HepG2 (cell line): ENCODE results near the gene ARMC3. TPM values are rescaled to one million over a fixed set of nuclear protein-coding genes. Genes with fewer than 3 reads are reported as not detected.

Source experiments
- ATAC-seq: fragments of 200-7000 bp; cut with Tn5 transposase; 3 replicates; pipeline ENCODE4 v1.9.1; 2020; ENCODE audit warnings: mild to moderate bottlenecking, moderate library complexity
- BruUV-seq: library from RNA; stranded (reverse); fragments of 400-500 nt; replicated peaks from 2 replicates; lab custom pipeline; 2021; lab: Mats Ljungman, UMichigan
- CTCF ChIA-PET: fragments of 300-600 bp; formaldehyde crosslinking; extraction: SDS; loops from one replicate; lab custom pipeline; 2021; ENCODE audit warnings: low total read pairs, inconsistent platforms, low intra/inter-chr PET ratio; lab: Yijun Ruan, JAX
- POLR2A ChIA-PET: fragments of 350-600 bp; sonication (Branson Sonifier 250); formaldehyde crosslinking; loops from one replicate; lab custom pipeline; 2020; ENCODE audit warnings: antibody characterized with exemption, inconsistent platforms; lab: Yijun Ruan, JAX
- DNase-seq: peaks from one replicate; pipeline ENCODE4 v3.0.0-alpha.2; 2015; ENCODE audit warnings: low spot score
- FAIRE-seq: peaks from 3 replicates; lab custom pipeline; 2011; peaks lifted over from hg19 to GRCh38; lab: Jason Lieb, UNC
- H2AFZ ChIP-seq: one replicate; pipeline ENCODE4 v1.6.1; 2011; ENCODE audit warnings: low read length, inconsistent platforms
- H3K27ac ChIP-seq: fragments of 300-600 bp; 3 replicates; pipeline ENCODE4 v1.8.0; 2011; ENCODE audit warnings: mixed run types, mild to moderate bottlenecking, mixed read lengths, low read length, inconsistent platforms; ENCODE audit not compliant: insufficient read depth; ENCODE audit errors: extremely low read length
- H3K27me3 ChIP-seq, 2 experiments: fragments of 200-600 bp in 1 of 2; 2 replicates in 1 of 2; 3 replicates in 1 of 2; pipeline versions ENCODE4 v1.6.0 to v1.8.0; 2011; ENCODE audit warnings: low read length in 2 of 2, mild to moderate bottlenecking in 2 of 2, moderate library complexity in 2 of 2, inconsistent platforms in 1 of 2; ENCODE audit not compliant: insufficient read depth in 2 of 2, control insufficient read depth in 1 of 2
- H3K36me3 ChIP-seq, 2 experiments: fragments of 200-600 bp in 1 of 2; replicated peaks in 1 of 2; 2 replicates in 1 of 2; 3 replicates in 1 of 2; pipeline versions ENCODE4 v1.5.1 to v1.8.0; 2011; ENCODE audit warnings: low read length in 2 of 2, inconsistent platforms in 1 of 2; ENCODE audit not compliant: insufficient read depth in 2 of 2, control insufficient read depth in 1 of 2
- H3K4me1 ChIP-seq: 2 replicates; pipeline ENCODE4 v1.5.1; 2012; ENCODE audit warnings: low read length, inconsistent platforms; ENCODE audit not compliant: insufficient read depth
- H3K4me2 ChIP-seq: 2 replicates; pipeline ENCODE4 v1.6.0; 2011; ENCODE audit warnings: low read depth, low read length, inconsistent platforms
- H3K4me3 ChIP-seq, 3 experiments: fragments of 200-600 bp in 1 of 3; sonication (generic), shearing (Covaris generic) in 1 of 3; replicated peaks in 1 of 3; 2 replicates each; pipeline ENCODE4 v1.5.1; 2011 to 2016; ENCODE audit warnings: low read length in 3 of 3, inconsistent platforms in 2 of 3, low read depth in 2 of 3, mild to moderate bottlenecking in 2 of 3, control low read depth in 1 of 3, mixed read lengths in 1 of 3; ENCODE audit not compliant: insufficient read depth in 1 of 3
- H3K79me2 ChIP-seq: one replicate; pipeline ENCODE4 v1.6.1; 2011; ENCODE audit warnings: low read length, inconsistent platforms; ENCODE audit not compliant: insufficient read depth
- H3K9ac ChIP-seq: 2 replicates; pipeline ENCODE4 v1.6.0; 2011; ENCODE audit warnings: mild to moderate bottlenecking, low read depth, low read length, inconsistent platforms; ENCODE audit not compliant: insufficient read depth
- H3K9me3 ChIP-seq: 2 replicates; pipeline ENCODE4 v1.5.1; 2012; ENCODE audit warnings: mild to moderate bottlenecking, low read length
- H4K20me1 ChIP-seq: 2 replicates; pipeline ENCODE4 v1.6.0; 2011; ENCODE audit warnings: inconsistent platforms, mild to moderate bottlenecking, low read length, moderate library complexity; ENCODE audit not compliant: insufficient read depth
- AGO2 ChIP-seq: fragments of 200-400 bp; formaldehyde crosslinking; optimal IDR thresholded peaks from 2 replicates; pipeline ENCODE3; 2017; ENCODE audit warnings: mild to moderate bottlenecking, low read depth, low read length, moderate library complexity
- JUN ChIP-seq: sonication (generic); formaldehyde crosslinking; IDR thresholded peaks from 2 replicates; pipeline ENCODE4 v1.4.0; 2020; ENCODE audit warnings: mild to moderate bottlenecking, missing genetic modification reagents
- MNT ChIP-seq: fragments of 450-650 bp; IDR thresholded peaks from 2 replicates; pipeline ENCODE4 v1.6.1; 2016
- NCOA1 ChIP-seq: sonication (generic); formaldehyde crosslinking; IDR thresholded peaks from 2 replicates; pipeline ENCODE4 v1.9.0; 2021; ENCODE audit warnings: missing genetic modification reagents
- PHF21A ChIP-seq: sonication (generic); formaldehyde crosslinking; IDR thresholded peaks from 2 replicates; pipeline ENCODE4 v1.5.0; 2020; ENCODE audit warnings: mild to moderate bottlenecking, missing genetic modification reagents
- RBAK ChIP-seq: sonication (generic); formaldehyde crosslinking; IDR thresholded peaks from 2 replicates; pipeline ENCODE4 v1.5.1; 2020; ENCODE audit warnings: mild to moderate bottlenecking, missing genetic modification reagents
- SP1 ChIP-seq, 2 experiments: fragments of 450-650 bp in 1 of 2; sonication (generic) in 1 of 2; formaldehyde crosslinking in 1 of 2; IDR thresholded peaks; 2 replicates each; pipeline versions ENCODE4 v1.4.0 to v1.6.1; 2016 to 2020; ENCODE audit warnings: missing genetic modification reagents in 1 of 2
- SRSF9 ChIP-seq: fragments of 200-400 bp; formaldehyde crosslinking; IDR thresholded peaks from 2 replicates; pipeline ENCODE4 v1.6.1; 2018; ENCODE audit warnings: borderline replicate concordance, mild to moderate bottlenecking, low read depth, low read length; ENCODE audit not compliant: insufficient read depth, poor library complexity, severe bottlenecking
- TBP ChIP-seq: sonication (generic); formaldehyde crosslinking; IDR thresholded peaks from 2 replicates; pipeline ENCODE4 v1.5.0; 2020; ENCODE audit warnings: missing genetic modification reagents
- TOE1 ChIP-seq: sonication (generic); formaldehyde crosslinking; IDR thresholded peaks from 2 replicates; pipeline ENCODE4 v1.4.0; 2020; ENCODE audit warnings: mild to moderate bottlenecking, missing genetic modification reagents
- ZBTB44 ChIP-seq: sonication (generic); formaldehyde crosslinking; IDR thresholded peaks from 2 replicates; pipeline ENCODE4 v1.4.0; 2020; ENCODE audit warnings: missing genetic modification reagents
- ZNF264 ChIP-seq: sonication (generic); formaldehyde crosslinking; IDR thresholded peaks from 2 replicates; pipeline ENCODE4 v1.4.0; 2020; ENCODE audit warnings: missing genetic modification reagents
- ZNF746 ChIP-seq: sonication (generic); formaldehyde crosslinking; IDR thresholded peaks from 2 replicates; pipeline ENCODE4 v1.8.0; 2022; ENCODE audit warnings: mild to moderate bottlenecking, missing genetic modification reagents
- WGBS: methylation state at CpG from one replicate; pipeline ENCODE4 v1.1.6; 2017; ENCODE audit warnings: low lambda C conversion rate; 5-methylcytosine and 5-hydroxymethylcytosine counted together
- in situ Hi-C: cut with HindIII; loops from 2 replicates; pipeline ENCODE4 v1.10.0; 2017; ENCODE audit warnings: low pct_unique_long_range_greater_than_20kb; ENCODE audit not compliant: extremely low pct_ligation_motif_present
- intact Hi-C: fragments of 100-400 bp; cut with micrococcal nuclease; formaldehyde crosslinking; loops from one replicate; pipeline ENCODE4 v1.10.0; 2022; ENCODE audit not compliant: unreplicated experiment
- polyA plus RNA-seq, 8 experiments: library from polyadenylated mRNA; depleted of rRNA in 3 of 8; stranded (reverse) in 7 of 8; unstranded in 1 of 8; fragments of >200 nt; fragmentation: Illumina TruSeq in 4 of 8; extraction: Trizol in 4 of 8; gene quantifications; 2 replicates each; pipeline versions ENCODE4 v1.2.1 to v1.2.3, GENCODE V29; 2011 to 2016; ENCODE audit warnings: low read depth in 4 of 8, missing spikeins in 1 of 8, mixed read lengths in 1 of 8; ENCODE audit not compliant: insufficient read depth in 1 of 8
- total RNA-seq, 5 experiments: library from RNA; depleted of rRNA; stranded (reverse); fragments of >200 nt; fragmentation: Illumina TruSeq; extraction: Trizol; gene quantifications; 2 replicates each; pipeline ENCODE4 v1.2.3, GENCODE V29; 2016; ENCODE audit warnings: low read depth in 1 of 5

ARMC3 gene
- total and polyA plus RNA-seq, 2 of the 13 experiments (the other 11 are each of a cell fraction or from before 2014, with no cell fraction given), result not detected

DNA sequence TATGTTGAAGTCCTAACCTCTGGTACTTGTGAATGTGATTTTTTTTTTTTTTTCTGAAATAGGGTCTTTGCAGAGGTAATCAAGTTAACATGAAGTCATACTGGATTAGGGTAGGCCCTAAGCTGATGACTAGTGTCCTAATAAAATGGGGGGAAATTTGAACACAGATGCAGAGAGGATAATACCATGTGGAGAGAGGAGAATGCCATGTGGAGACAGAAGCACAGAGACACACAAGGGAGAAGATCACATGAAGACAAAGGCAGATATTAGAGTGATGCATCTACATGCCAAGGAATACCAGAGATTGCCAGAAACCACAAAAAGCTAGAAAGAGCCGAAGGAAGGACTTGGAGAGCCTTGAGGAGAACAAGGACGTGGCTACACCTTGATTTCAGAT, 28.5 kb upstream of the ARMC3 start:
- ATAC-seq, result no peak
- Histone ChIP-seq H3K36me3 (no peaks in the 10 kb centered on the region), H3K79me2 (no peaks in the 10 kb centered on the region), H3K27me3 (no peaks in the 10 kb centered on the region; a peak in 1 of 5 replicates), H3K4me2 (no peak overlapping the region), H3K4me1 (no peaks in the 10 kb centered on the region), H3K9me3 (no peaks in the 10 kb centered on the region), H3K27ac (no peak overlapping the region), H4K20me1 (no peaks in the 10 kb centered on the region), H2AFZ (no peak overlapping the region), H3K4me3 (no peak overlapping the region), H3K9ac (no peak overlapping the region)
- TF ChIP-seq AGO2 (no peak), MNT (peak; percentile 97)
- DNase-seq, result no peak
- 4% methylated on average over 2 of the region's 2 CpGs for WGBS
- in situ Hi-C loops, result no loop called here
- no TSS peak for BruUV-seq
- ChIA-PET CTCF (no interaction called here), POLR2A (no interaction called here)
- no peak for FAIRE-seq
- intact Hi-C loops, result no loop called here

- POLR2A ChIA-PET, result no interaction called here
- Histone ChIP-seq H3K4me2 (no peak overlapping the region), H3K9me3 (no peaks in the 10 kb centered on the region), H3K79me2 (no peaks in the 10 kb centered on the region), H3K4me1 (no peaks in the 10 kb centered on the region), H3K27ac (no peak overlapping the region), H3K4me3 (no peak overlapping the region), H3K36me3 (no peaks in the 10 kb centered on the region), H3K27me3 (no peaks in the 10 kb centered on the region; a peak in 1 of 5 replicates), H3K9ac (no peak overlapping the region), H2AFZ (no peak overlapping the region), H4K20me1 (no peaks in the 10 kb centered on the region)
- intact Hi-C loops (no loop called here), in situ Hi-C loops (no loop called here)
- no peak for FAIRE-seq
- TF ChIP-seq SRSF9 (no peak), NCOA1 (CRISPR knock-in tag) (no peak), RBAK (no peak), TOE1 (CRISPR knock-in tag) (no peak), SP1 (IDR thresholded peaks at IDR 0.05) (no peak), SP1 (CRISPR knock-in tag; IDR thresholded peaks at IDR 0.05) (no peak), ZNF746 (CRISPR knock-in tag) (no peak), ZBTB44 (CRISPR knock-in tag) (no peak), TBP (CRISPR knock-in tag) (no peak), JUN (CRISPR knock-in tag) (no peak), PHF21A (no peak), ZNF264 (CRISPR knock-in tag) (no peak)
- no peak for ATAC-seq
- no TSS peak for BruUV-seq
- WGBS, result 0% methylated on average over 1 of the region's 1 CpG
- CTCF ChIA-PET, result no interaction called here
- no peak for DNase-seq
Measured at GRCh38 chr10:22899775-22900174, 28.1 kb upstream of the ARMC3 start.
